WERI-Rb-1 (cell line): Measurements from ENCODE around the gene CDKN3.
A peak's percentile ranks its signal among the peaks of the same experiment; 100 is the strongest.

Experiments
- DNase-seq: peaks from one replicate; pipeline ENCODE4 v3.0.0-alpha.2; 2020
- H3K27ac ChIP-seq: fragments of 250-450 bp; sonication (Bioruptor Pico); 2 replicates; pipeline ENCODE4 v1.5.1; 2020; ENCODE audit warnings: mild to moderate bottlenecking, moderate library complexity
- H3K27me3 ChIP-seq: fragments of 250-450 bp; sonication (Bioruptor Pico); 2 replicates; pipeline ENCODE4 v1.5.1; 2021; ENCODE audit warnings: mild to moderate bottlenecking, low read depth, moderate library complexity; ENCODE audit not compliant: insufficient read depth, severe bottlenecking
- H3K36me3 ChIP-seq: fragments of 250-450 bp; sonication (Bioruptor Pico); 2 replicates; pipeline ENCODE4 v1.5.1; 2020; ENCODE audit warnings: mild to moderate bottlenecking, moderate library complexity
- H3K4me3 ChIP-seq: 2 replicates; pipeline ENCODE4 v1.5.1; 2011; ENCODE audit warnings: low read depth, mild to moderate bottlenecking, control low read depth, low read length
- H3K9me3 ChIP-seq: fragments of 250-450 bp; sonication (Bioruptor Pico); 2 replicates; pipeline ENCODE4 v1.5.1; 2021; ENCODE audit warnings: mild to moderate bottlenecking, moderate library complexity; ENCODE audit not compliant: severe bottlenecking
- CTCF ChIP-seq: IDR thresholded peaks from 2 replicates; pipeline ENCODE4 v1.5.1; 2011; ENCODE audit warnings: low read depth, mild to moderate bottlenecking, control low read depth, inconsistent platforms, low read length

CDKN3 gene

GRCh38 chr14:54366736-54367735, 29.8 kb upstream of the CDKN3 start:
- TF ChIP-seq CTCF: peak; percentile 88
- no peaks in the 10 kb centered on the region for H3K36me3 ChIP-seq
- no peaks in the 10 kb centered on the region for H3K9me3 ChIP-seq
- DNase-seq: peak; percentile 75
- peak overlapping the region; percentile 21 for H3K4me3 ChIP-seq
- H3K27me3 ChIP-seq: no peaks in the 10 kb centered on the region
- no peak overlapping the region for H3K27ac ChIP-seq

GRCh38 chr14:54368291-54368690, 28.5 kb upstream of the CDKN3 start:
- no peaks in the 10 kb centered on the region for H3K36me3 ChIP-seq
- no peak overlapping the region for H3K4me3 ChIP-seq
- no peak for DNase-seq
- H3K27ac ChIP-seq: no peak overlapping the region
- H3K9me3 ChIP-seq: no peaks in the 10 kb centered on the region
- H3K27me3 ChIP-seq: no peaks in the 10 kb centered on the region
- no peak for TF ChIP-seq CTCF

GRCh38 chr14:54369343-54369742, 27.5 kb upstream of the CDKN3 start:
- Histone ChIP-seq H3K27ac (no peak overlapping the region), H3K36me3 (no peaks in the 10 kb centered on the region), H3K4me3 (no peak overlapping the region), H3K9me3 (no peaks in the 10 kb centered on the region), H3K27me3 (no peaks in the 10 kb centered on the region)
- DNase-seq: no peak
- no peak for TF ChIP-seq CTCF

- no peaks in the 10 kb centered on the region for H3K36me3 ChIP-seq
- no peak for DNase-seq
- no peak overlapping the region for H3K4me3 ChIP-seq
- TF ChIP-seq CTCF: no peak
- no peaks in the 10 kb centered on the region for H3K9me3 ChIP-seq
- no peaks in the 10 kb centered on the region for H3K27me3 ChIP-seq
- no peak overlapping the region for H3K27ac ChIP-seq
Observed at GRCh38 chr14:54370323-54371198, 26.2 kb upstream of the CDKN3 start.

GRCh38 chr14:54374117-54374884, 22.5 kb upstream of the CDKN3 start:
- H3K27ac ChIP-seq: no peak overlapping the region
- no peaks in the 10 kb centered on the region for H3K27me3 ChIP-seq
- DNase-seq: no peak
- H3K9me3 ChIP-seq: no peaks in the 10 kb centered on the region
- TF ChIP-seq CTCF: no peak
- no peaks in the 10 kb centered on the region for H3K36me3 ChIP-seq
- H3K4me3 ChIP-seq: no peak overlapping the region
